NCI-H345 treated with DMSO at 0.1 percent for 48 hours (cell line): ENCODE measurements around the gene LPP.

Experiments used
- DNase-seq: peaks from one replicate; lab custom pipeline; 2025; ENCODE audit not compliant: unreplicated experiment; lab: John Stamatoyannopoulos, UW

The LPP gene

DNA sequence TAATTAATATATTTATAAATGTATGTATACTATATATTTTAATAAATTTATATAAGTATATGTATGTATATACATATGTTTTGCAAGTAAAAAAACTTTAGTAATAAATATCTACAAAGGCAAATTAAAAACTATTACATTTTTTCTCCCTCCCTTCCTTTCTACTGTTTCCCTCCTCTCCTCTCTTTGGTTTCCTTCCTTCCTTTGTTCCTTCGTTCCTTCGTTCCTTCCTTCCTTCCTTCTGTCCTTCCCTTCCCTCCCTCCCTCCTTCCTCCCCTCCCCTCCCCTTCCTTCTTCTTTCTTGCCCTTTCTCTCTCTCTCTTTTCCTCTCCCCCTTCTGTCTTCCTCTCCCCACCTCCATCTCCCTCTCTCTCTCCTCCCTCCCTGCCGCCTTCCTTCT lies 423.6 kb downstream of the LPP start:
- DNase-seq, result no peak

DNA sequence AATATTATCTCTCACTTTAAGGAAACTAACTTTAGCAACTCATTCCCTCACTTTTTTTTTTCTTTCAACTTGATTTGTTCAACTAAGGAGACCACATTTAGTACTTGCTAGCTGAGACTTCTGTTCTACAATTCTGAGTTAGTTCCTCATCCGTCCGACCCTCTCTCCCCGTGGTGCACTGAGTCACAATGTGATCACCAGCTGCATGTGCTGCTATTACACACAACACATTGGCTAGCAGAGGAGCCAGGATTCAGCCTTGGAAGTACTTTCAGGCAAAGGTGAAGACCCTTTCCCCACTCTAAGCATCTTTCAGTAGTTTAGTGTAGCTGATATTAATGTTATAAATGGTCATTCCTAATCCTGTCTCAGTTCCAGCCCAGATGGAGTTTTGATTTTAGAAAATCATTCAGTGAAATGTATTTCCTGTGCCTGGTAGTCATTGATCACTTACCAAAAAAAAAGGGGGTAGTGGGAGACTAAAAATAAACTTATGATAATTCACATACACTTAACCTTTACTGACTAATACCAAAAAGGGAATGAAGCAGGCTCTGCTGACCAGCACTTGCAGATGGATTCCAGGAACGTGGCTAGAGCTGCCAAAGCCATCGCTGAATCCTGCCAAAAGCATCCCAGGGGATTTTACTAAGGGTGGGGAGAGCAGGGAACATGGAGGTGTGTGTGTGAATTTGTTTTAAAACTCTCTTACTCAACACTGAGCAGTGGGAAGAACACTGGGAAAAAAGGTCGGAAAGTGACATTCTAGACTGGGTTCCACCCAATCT lies 424.8 kb downstream of the LPP start:
- no peak for DNase-seq

DNA sequence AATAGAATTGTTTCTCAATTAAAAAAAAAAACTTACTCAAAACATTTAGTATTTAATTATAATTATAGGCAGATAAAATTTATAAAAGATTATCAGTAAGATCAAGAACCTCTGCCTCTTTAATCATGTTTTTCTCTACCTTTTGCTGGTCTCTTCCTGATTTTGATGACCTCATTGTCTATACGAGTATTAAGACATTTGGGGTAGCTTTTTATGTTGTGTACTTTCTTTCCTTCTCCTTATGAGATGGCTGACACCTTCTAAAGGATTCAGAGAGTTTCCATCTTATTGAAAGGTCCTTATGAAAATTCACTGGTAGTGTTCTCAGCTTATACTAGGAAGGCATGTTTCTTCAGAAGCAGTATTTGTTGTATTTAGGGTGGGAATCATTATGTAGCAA lies 426.3 kb downstream of the LPP start:
- DNase-seq, result no peak

DNA sequence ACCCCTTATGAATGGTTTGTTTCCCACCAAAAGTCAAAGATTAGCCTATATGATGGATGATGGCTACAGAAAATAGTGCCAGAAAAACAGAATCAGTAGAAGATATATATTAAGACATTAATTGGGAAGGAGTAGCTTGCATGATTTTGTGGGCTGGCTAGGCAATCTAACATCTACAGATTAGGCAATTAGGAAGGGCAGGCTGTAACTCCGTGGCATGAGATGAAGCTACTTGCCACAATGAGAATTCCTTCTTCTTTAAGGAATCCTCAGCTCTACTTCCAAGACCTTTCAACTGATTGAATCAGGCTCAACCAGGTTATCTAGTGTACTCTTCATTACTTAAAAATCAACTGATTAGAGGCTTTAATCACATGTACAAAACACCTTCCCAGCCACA lies 426.7 kb downstream of the LPP start:
- DNase-seq, result no peak

DNA sequence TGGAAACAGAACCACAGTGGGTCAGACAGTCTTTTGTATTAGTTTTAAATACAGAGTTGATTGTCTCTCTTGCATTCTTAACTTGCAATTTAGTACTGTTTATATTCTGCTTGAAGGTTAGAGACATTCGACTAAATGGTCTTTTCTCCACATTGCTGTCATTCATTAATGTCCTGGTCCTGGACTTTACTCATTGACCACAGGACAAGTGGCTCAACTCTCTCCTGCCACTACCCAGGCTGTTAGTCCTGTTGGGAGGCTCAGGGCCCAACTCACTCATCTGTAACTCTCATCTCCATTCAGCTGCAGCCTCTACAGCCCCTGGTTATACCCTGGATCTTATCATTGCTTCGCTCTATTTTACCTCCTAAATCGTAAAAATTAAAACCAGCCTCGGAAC lies 427.4 kb downstream of the LPP start:
- DNase-seq, result no peak

DNA sequence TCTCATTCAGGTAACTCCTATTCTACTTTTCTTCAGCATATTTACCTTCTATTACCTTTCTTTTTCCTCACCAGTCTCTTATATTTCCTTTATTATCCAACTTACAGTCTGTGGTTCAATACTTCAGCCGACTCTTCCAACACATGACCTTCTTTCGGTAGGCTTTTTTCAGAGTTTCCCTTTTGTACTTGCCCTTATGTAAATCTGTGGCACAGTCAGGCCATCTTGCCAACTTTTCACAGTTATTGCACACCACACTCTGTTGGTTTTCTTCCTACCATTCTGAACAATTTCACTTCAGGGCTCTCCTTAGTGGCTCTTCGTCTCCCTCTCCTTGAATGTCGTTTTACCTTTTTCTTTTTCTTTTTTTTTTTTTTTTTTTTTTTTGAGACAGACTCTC lies 427.8 kb downstream of the LPP start:
- DNase-seq, result no peak

DNA sequence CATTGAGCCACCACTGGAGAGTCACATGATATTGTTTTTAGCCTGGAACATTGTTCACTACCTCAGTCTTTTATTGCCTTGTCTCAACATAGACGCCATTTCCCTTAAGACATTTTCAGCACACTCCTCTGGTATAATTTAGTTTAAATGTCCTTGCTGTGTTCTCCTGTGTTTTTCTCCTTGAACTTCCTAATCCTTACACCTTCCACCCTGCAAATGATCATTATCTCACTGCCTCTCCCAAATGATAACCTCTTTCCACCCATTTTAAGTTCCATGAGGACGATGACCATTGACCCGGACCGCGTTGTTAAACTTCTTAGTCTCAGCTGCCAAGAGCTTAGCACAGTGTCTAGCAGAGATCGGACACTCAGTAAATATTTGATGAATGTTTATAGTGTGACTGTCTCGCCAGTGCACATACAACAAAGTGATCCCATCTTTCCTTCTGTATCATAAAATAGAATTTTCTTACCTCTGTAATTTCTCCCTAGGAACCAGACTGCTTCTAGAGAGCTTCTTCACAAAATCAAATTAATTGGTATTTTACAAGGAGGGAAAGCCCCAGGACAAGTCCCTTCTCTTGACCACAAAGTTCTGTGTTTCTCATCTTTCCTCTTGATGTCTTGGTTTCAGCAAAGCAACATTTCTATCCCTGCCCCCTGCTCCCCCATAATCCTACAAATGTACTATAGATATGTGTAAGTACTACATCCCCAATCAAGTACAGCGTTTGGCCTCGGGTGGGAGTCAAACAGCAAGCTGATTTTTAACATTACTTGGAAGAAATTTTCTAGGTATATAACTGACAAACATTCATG lies 429.6 kb downstream of the LPP start:
- no peak for DNase-seq

DNA sequence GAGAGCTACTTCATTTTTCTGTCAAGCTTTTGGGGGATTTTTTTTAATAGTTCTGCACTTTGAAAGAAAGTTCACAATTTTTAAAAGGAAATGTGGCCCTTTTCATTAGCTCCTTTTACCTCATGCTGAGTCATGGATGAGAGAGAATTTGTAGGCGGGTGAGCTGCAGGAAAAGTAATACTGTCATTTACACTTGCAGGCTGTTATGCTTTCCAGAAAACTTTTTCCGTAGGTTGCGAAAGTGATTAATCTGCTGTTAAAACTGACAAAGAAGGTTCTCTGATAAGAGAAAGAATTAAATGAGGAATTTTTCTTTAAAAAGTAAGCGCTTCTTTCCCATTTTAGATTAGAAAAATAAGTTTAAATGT lies 430.2 kb downstream of the LPP start:
- DNase-seq, result no peak

DNA sequence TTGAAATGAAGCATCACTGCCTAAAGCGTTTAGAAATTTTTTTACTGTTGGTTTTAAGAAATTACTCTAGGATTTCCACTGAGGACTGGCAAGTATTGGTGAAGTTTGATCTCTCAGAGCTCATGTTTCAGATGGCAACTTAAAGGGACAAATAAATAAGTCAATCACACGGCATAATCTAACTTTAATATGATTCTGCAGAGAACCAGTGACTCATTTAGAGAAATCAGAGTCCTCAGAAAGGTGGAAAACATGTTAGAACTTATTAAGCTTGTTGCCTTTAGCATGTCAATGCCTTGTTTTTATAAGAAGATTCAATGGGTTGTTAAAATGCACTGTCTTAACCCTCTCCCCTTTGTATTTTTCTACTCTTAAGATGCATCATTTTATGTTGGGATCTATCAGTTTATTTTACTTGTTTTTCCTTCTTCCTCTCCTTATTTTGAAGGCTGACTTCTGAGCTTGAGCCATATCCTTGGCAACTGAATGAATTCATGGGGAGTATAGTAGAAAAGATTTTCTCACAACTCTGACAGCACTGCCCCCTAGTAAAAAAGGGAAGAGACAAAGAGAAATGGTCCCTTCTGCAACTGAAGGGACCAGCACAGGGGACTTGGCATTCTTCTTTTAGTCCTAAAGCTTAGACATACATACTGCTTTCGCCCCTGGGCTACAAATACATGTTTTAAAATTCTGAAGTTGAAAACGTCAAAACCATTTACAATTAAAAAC lies 431.2 kb downstream of the LPP start:
- no peak for DNase-seq

DNA sequence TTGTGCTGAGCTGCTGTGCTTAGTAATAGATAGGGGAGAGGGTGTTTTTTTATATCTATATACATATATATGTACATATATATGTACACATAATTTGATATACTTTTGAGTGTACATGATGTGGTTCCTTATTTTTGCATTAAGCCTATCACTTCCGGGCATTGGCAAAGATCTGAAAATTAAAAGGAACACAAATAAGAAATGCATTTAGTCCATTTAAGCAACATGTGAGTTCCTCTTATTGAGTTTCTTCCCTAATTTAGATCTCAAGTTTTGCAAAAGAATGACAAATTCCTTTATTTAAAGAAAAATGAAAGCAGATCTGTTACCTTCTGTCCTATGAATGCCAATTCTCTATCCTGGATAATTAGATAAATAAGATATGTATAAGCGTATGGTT lies 435.1 kb downstream of the LPP start:
- DNase-seq, result no peak

DNA sequence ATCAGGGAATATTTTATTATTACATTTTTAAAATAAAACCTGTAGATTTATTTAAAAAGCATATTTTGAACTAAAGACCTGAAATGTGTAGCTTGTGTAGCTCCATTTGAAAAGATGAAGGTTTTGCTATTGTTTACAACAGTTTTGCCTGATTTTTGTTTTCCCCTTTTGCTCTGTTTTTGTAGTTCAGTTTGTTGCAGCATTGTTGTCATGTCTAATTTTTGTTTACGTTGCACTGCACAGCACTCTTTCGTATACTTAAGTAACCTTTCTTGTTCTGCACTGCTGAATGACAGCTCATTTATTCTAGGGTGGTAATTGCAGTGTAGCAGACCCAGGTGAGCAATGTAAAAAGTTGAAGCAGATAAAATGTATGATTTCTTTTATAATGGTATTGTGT lies 435.8 kb downstream of the LPP start:
- no peak for DNase-seq

DNA sequence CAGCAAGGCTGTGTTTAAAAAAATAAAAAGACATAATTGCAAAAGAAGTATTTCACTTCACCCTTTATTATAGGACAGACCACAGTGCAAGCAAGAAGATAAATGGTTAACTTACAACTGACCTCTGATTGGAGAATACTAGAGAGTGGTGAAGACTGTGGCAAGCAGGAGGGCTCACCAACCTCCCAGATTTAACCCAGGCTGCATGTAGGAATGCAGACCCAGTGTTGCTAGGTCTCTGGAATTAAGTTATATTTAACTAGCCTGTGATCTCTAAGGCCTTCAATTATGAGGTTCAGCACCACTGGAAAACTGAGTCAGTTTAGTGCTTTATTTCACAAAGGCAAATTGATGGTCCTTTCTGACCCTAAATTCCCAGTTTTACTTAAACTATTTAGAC lies 436.6 kb downstream of the LPP start:
- DNase-seq, result no peak

DNA sequence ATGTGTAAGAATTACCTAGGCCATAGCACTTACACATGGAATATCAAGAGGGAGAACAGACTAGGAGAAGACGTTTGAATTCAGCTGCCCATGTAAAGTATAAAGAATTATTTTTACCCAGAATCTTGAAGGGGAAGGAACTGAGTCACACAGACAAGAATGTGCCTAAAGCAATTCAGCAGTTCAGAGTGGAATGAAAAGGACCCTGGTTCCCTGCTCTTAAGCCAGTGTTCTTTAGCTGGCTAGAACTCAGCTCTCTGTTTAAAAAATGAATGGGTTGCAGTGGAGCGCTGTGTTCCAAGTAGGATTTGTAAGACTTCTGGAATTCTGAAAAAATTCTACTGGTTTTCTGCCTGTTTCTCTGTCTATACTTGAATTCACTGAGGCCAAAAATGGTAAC lies 440.2 kb downstream of the LPP start:
- DNase-seq, result no peak

DNA sequence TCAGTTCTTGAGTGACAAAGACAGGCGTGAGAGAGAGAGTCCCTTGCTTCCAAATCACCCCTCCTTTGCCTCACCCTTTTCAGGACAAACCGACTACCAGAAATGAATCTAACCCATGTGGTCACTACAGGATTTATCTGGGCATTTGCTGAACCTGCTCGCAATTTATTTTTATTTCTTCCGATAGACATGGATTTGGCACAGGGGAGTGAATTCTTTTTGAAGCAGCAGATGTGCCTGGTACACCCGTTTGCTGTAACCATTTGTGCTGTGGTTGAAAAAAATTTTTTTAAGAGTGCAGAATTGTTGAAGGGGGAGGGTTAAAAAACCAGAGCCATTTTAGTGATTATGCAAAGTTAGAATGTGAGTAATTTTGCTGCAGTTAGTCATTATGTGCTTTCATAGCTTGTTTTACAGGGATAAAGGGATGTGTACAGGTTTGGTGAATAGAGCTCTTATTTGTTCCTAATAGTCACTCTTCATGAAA lies 442.0 kb downstream of the LPP start:
- no peak for DNase-seq

DNA sequence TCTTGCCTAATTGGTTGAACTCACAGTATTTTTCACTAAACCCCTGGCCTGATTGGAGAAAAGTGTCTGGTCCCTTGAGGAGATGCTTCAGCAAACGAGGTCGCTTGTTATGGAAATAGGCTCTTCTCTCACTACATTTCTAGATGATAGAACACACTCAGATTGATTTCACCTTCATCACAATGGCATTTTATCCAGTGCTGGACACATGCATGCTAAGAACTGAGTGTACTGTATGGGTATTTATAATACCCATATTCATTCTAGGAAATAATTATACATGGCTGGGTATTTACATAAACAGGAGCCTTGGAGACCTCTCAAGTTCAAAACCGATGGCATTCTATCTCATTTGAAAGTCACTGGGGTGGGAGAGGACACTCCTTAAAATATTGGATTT lies 444.9 kb downstream of the LPP start:
- DNase-seq, result no peak

DNA sequence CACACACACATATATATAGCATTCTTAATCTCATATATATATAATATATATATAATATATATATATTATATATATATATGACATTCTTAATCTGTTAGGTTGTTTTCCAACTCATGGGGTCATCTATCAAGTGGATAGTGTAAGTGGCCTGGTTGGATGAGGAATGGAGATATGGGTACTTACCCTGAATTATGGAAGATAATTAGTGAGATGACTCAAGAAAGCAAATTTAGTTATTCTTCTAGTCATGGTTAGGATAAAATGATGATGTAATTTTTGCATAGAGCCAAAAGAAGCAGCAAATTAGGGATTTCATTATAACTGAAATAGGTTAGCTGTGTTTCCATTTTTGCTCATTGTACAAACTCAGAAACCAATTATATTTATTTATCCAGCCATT lies 448.2 kb downstream of the LPP start:
- no peak for DNase-seq

DNA sequence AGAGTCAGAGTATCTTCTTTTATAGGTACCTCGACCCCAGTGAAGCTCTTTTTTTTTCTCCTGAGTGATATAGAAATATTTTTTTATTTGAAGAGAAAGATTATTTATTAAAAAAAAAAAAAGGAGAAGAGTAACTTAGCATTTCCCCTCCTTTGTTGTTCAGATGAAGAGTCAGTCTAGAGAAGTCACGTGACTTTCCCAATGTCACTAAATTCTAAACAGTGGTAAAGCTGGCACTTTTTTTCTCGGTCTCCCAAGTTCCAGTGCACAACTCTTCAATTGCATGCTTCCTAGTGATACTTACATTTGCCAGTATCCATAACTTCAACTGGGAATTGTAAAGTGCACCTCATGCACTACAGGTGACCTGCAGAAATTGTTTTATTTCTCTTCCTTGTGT lies 448.7 kb downstream of the LPP start:
- DNase-seq, result no peak

DNA sequence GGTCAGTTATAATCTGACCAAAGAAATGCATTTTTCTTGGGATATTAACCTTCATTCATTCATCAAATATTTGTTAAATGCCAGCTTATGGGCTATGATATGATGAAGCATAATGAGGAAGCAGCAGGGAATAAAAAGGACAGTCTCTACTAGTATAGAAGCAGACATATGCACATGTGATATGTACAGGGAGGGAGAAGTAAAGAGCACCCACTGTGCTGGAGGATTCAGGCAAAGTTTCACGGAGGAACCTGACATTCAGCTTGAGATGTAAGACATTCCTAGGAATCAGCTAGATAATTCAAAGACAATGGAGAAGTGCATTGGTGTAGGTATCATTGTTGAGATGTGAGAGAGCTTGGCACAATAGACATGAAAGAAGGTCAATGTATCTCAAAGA lies 450.7 kb downstream of the LPP start:
- no peak for DNase-seq

DNA sequence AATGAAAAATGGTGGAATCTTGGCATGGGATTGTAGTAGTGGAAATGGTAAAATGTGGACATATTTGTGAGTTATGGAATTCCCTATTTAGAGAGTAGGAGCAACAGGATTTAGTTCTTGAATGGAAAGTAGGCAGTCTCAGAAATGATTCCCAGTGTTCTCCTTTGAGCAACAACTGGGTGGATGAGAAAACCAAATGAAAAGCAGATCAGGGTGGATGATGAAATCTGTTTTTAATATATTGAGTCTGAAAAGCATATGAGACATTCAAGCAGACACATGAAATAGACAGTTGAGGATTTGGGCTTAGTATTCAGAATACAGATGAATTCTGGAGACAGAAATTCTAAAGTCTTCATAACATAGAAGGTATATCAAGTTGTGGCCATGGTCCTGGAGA lies 451.3 kb downstream of the LPP start:
- DNase-seq, result no peak

DNA sequence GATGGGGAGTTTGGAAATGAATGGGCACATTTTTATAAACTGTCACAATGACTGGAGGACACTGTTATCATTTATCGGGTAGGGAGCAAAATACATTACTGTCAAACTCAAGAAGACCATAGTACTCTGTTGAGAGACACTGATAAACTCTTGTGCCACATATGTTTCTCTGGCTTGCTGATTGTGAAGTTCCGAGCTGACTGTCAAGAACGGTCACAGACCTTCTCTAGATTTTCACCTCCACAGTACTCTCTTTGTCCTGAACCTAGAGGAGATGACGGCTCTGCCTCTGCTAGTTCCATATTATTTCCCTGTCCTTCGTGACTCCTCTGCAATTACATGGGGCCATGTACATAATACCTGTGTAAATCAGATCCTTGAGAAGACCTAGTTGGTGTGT lies 451.9 kb downstream of the LPP start:
- DNase-seq, result no peak

DNA sequence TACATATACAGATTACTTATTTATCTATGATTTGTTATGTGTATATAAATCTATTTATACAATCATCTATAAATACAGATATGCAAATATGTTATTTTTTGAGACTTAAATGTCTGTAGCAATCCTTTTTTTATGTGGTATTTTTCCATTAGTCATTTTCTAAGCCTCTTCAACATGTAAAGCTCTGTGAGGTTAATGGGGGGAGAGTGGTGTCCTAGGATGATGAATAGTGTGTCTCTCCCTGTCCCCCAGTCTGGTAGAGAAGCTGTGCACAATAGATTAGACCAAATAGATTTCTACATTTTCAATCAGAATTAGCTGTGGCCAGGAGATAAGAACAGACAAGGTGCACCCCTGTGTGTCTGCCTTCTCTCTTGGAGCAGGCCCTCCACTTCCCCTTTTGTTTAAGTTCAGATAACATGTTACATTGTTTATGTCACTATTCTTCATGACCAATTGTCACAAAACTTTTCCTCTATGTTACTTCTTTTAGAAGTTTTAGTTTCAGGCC lies 453.9 kb downstream of the LPP start:
- DNase-seq, result no peak

DNA sequence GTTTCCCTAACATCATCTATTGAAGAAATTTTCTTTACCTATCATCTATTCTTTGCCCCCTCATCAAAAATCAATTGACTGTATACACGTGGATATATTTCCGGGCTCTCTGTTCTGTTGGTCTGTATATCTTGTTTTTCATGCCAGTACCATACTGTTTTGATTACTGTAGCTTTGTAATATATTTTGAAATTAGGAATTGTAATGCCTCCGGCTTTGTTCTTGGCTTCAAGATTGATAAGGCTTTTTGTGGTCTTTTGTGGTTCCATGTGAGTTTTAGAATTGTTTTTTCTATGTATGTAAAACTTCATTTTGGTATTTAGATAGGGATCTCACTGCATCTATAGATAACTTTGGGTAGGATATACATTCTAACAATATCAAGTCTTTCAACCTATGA lies 454.4 kb downstream of the LPP start:
- no peak for DNase-seq
